Ovary (tissue), 3 donors: ENCODE measurements around the gene VAV3.

Experiments
- EP300 ChIP-seq: sonication (generic); formaldehyde crosslinking; IDR thresholded peaks from one replicate; pipeline ENCODE4 v1.6.1; 2017; ENCODE audit warnings: antibody characterized with exemption
- POLR2A ChIP-seq: fragments of 450-650 bp; IDR thresholded peaks from one replicate; pipeline ENCODE4 v1.6.1; 2017; ENCODE audit warnings: antibody characterized with exemption, mild to moderate bottlenecking, moderate library complexity
- TF ChIP-seq, protein P1 (sequence below), 3 donors: fragments of 450-650 bp in 2 of 3; fragments of 200-600 bp in 1 of 3; IDR thresholded peaks; one replicate each; pipeline versions ENCODE4 v1.5.1 to v1.8.0; 2016 to 2022; ENCODE audit warnings: antibody characterized with exemption in 3 of 3, mild to moderate bottlenecking in 1 of 3
- donor health status: DM: no; HTN: no; CAD: no.

GRCh38 chr1:107653005-107653404, 312.0 kb downstream of the VAV3 start:
- TF ChIP-seq, protein P1, sequence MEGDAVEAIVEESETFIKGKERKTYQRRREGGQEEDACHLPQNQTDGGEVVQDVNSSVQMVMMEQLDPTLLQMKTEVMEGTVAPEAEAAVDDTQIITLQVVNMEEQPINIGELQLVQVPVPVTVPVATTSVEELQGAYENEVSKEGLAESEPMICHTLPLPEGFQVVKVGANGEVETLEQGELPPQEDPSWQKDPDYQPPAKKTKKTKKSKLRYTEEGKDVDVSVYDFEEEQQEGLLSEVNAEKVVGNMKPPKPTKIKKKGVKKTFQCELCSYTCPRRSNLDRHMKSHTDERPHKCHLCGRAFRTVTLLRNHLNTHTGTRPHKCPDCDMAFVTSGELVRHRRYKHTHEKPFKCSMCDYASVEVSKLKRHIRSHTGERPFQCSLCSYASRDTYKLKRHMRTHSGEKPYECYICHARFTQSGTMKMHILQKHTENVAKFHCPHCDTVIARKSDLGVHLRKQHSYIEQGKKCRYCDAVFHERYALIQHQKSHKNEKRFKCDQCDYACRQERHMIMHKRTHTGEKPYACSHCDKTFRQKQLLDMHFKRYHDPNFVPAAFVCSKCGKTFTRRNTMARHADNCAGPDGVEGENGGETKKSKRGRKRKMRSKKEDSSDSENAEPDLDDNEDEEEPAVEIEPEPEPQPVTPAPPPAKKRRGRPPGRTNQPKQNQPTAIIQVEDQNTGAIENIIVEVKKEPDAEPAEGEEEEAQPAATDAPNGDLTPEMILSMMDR (IDR thresholded peaks at IDR 0.05) = no peak
- TF ChIP-seq EP300 = no peak
- no peak for TF ChIP-seq POLR2A
